NCI-H1092 (cell line): ENCODE results near the gene AQR.
"Not testable (repeated sequence)": the region's sequence is repeated elsewhere in the genome, so short reads cannot be mapped to it uniquely, and the experiment has no call there.

Source experiments
- DNase-seq: peaks from one replicate; lab custom pipeline; 2025; lab: John Stamatoyannopoulos, UW

AQR gene

GRCh38 chr15:34813446-34814190 is 155.9 kb downstream of the AQR start:
- no peak for DNase-seq

DNA sequence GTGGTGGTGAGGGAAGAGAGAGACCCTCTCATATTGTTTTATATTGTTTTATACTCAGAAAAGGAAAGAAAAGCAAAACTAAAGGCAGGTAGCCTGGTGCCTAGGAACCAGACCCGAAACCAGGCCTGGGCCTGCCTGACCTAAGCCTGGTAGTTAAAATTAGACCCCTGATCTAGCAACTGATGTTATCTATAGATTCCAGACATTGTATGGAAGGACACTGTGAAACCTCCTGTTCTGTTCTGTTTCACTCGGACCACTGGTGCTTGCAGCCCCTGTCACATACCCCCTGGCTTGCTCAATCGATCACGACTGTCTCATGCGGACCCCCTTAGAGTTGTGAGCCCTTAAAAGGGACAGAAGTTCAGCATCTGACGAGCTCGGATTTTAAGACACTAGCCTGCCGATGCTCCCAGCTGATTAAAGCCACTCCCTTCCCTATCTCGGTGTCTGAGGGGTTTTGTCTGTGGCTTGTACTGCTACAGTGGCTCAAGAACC is 156.6 kb downstream of the AQR start:
- DNase-seq = not testable (repeated sequence)

- no peak for DNase-seq
Measured at GRCh38 chr15:34812369-34812768, 157.2 kb downstream of the AQR start.

DNA sequence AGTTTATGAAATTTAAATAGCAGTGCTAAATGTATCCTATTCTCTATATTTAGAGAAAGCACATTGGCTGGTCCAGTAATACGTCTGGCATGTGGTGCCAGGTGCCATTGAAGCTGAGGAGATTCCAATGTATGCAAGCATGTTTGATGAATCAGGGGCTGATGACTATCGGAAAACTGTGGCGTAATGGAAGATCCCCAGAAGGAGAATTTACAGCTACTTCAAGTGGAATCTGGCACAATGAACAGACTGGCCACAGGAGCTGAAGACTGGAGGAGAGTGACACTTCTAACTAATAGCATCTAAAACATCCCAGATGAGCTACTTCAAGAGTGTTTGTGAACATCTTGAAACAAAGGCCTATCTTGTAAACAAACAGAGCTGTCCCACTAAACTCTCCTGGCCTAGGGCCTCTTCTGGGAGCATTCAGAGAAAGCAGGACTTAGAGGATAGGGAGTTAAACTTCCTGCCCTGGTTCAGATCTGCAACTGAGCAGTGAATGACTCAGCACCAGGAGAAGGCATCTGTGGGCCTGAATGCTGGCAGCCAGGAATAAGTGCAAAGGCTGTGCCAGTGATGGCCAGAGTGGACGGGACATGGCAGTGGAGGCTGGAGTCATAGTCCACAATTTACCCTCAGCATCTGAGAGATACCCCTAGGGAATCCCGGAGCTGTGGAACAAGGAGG is 159.0 kb downstream of the AQR start:
- DNase-seq = no peak

DNA sequence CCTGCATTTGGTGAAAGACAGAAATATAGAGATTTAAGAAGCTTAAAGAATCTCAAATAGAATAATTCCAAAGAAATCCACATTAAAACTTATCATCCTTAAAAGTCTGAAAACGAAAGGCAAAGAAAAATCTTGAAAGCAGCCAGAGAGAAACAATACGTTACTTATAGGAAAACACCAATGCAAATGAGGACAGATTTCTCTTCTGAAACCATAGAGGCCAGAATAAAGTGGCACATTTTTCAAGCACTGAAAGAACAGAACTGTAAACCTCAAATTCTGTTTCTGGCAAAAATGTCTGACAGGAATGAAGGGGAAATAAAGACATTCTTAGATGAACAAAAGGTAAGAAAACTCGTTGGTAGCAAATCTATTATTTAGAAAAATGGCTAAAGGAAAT is 160.4 kb downstream of the AQR start:
- DNase-seq = no peak

DNA sequence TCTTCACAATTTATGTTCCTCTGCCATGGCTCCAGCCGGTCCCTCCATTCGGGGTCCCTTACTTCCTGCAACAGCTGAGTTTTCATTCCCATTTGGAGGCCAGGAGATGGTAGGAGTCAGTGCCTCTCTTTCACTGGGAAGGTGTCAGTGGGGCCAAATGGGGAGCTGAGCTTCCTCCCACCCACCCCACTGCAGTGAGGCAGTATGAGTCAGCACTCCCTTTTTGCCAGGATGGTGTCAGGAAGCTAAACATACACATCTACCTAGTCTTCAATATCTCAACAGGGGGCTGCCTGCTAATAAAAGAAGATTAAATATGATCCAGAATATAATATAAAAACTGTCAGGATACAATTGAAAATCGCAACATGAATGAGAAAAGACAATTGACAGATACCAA is 161.5 kb downstream of the AQR start:
- DNase-seq = no peak

GRCh38 chr15:34807241-34807640 is 162.3 kb downstream of the AQR start:
- not testable (repeated sequence) for DNase-seq

DNA sequence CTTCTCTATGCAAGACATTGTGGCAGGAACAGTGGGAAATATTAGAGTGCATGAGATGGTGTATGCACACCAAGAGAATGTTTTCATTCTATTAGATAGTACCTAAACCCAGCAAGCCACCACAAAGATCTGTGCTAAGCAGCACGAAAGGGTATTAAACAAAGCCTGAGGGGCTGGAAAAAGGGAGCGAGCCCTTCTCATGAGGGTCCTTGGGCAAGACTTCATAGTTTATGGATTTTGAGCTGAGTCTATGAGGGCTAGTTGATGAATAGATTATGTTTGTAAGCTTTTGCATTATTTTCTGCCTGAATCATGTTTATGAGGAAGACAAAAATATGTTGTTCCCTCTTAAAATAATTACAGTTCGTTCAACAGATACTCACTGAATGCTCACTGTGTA is 164.8 kb downstream of the AQR start:
- DNase-seq = no peak

DNA sequence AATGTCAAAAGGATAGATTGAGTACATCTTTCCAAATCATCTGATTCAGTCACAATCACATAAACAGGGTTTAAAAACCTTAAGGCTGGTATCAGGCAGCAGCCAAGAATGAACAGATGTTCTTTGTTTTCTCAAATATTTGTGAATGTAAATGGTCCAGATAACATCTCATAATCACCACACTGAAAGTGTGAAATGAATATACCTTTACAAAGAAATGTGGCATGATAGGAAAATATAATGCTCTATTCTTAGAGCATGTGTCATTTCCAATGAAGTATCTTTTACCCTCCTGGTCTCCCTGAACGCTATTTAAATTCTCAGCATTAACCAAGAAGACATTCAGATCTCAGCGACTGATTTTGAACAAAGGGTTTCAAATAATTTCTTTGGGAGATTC is 165.4 kb downstream of the AQR start:
- DNase-seq = no peak

GRCh38 chr15:34802803-34803750 is 166.5 kb downstream of the AQR start:
- DNase-seq = no peak

DNA sequence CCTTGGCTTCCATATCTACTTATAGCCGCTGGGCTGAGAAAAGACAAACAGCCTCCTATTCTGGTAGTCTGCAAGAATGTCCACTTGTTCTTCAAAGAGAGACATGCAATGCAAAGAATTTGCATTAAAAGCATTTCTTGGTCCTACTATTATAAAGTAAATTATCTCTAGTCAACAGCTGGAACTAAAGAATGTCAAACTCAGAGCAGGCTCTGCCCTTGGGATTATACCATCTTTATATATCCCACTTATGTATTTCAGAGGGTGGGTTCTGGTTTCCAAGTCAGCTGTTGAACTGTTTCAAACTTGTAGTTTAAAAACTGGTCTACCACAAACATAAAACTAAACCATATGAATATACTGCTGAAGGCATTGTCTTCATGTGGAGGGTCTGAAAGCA is 167.2 kb downstream of the AQR start:
- no peak for DNase-seq
